ENCODE measurements around the gene MED16. TPM values are rescaled to one million over a fixed set of nuclear protein-coding genes. Genes with fewer than 3 reads are reported as not detected.

MED16 gene
- polyA plus RNA-seq, 3 donors, result 20.7 to 37.4 (median 32.8) TPM

- peak overlapping the region; percentile 88 for H3K4me2 ChIP-seq (replicated peaks; ENCODE audit: extremely low read depth, low read length, poor library complexity, severe bottlenecking)
- no peak for DNase-seq
- peak overlapping the region; percentile 56 to 80 for H3K4me3 Mint-ChIP-seq
- peaks cover 48 to 66% (median 54%) of the 10 kb centered on the region in 3 donors for H3K27me3 Mint-ChIP-seq (ENCODE audit: low read depth in 3 of 3)
- H3K79me2 ChIP-seq (ENCODE audit: insufficient read depth, low read length), result peaks cover 41% of the 10 kb centered on the region
- 5% methylated on average over 4 of the region's 11 CpGs for WGBS (ENCODE audit: insufficient coverage)
- peaks cover 5% of the 10 kb centered on the region for H4K20me1 ChIP-seq (ENCODE audit: insufficient read depth, low read length)
- no peak overlapping the region for H3K27ac ChIP-seq (ENCODE audit: low read depth in 1 of 2, low read length in 2 of 2)
- H3K9me3 ChIP-seq (replicated peaks in 1 of 2; ENCODE audit: control insufficient read depth in 1 of 2, insufficient read depth in 1 of 2, low read length in 2 of 2), result no peaks in the 10 kb centered on the region
- H3K36me3 Mint-ChIP-seq, result peaks cover 0 to 5% of the 10 kb centered on the region in 2 donors
- peaks cover 67% of the 10 kb centered on the region for H3K4me1 Mint-ChIP-seq
- H3K27ac Mint-ChIP-seq, result peak overlapping the region in 1 of 7 donors; percentile 58
- intact Hi-C loops (cut with micrococcal nuclease), result no loop called here
- peaks cover 0 to 31% of the 10 kb centered on the region in 2 donors for H3K27me3 ChIP-seq (ENCODE audit: control insufficient read depth in 2 of 2, insufficient read depth in 2 of 2, low read length in 2 of 2)
- H3K9ac ChIP-seq (ENCODE audit: insufficient read depth, low read length, poor library complexity, severe bottlenecking), result no peak overlapping the region
- peaks cover 48 to 68% of the 10 kb centered on the region in 2 donors for H3K4me1 ChIP-seq (ENCODE audit: control insufficient read depth in 1 of 2, insufficient read depth in 2 of 2, low read length in 2 of 2)
- H3K36me3 ChIP-seq (replicated peaks in 1 of 2; ENCODE audit: control insufficient read depth in 1 of 2, insufficient read depth in 2 of 2, low read length in 2 of 2), result no peaks in the 10 kb centered on the region
- peaks cover 0 to 9% (median 3%) of the 10 kb centered on the region in 7 donors for H3K9me3 Mint-ChIP-seq
- no peak for TF ChIP-seq CTCF (IDR thresholded peaks at IDR 0.05)
- H2AFZ ChIP-seq (ENCODE audit: insufficient read depth, low read depth, low read length, poor library complexity, severe bottlenecking), result no peak overlapping the region
- H3K4me3 ChIP-seq (replicated peaks in 1 of 3; ENCODE audit: low read depth in 2 of 3, low read length in 3 of 3), result peak overlapping the region in 1 of 3 experiments; percentile 30
Measured at GRCh38 chr19:844546-844971, 48.4 kb downstream of the MED16 start.

- H3K4me3 Mint-ChIP-seq, result peak overlapping the region; percentile 57 to 63
- intact Hi-C loops (cut with micrococcal nuclease), result no loop called here
- H3K27ac Mint-ChIP-seq, result no peak overlapping the region
- H3K4me3 ChIP-seq (replicated peaks in 1 of 3; ENCODE audit: low read depth in 2 of 3, low read length in 3 of 3), result peak overlapping the region; percentile 5 to 71 (median 18)
- H3K27me3 Mint-ChIP-seq (ENCODE audit: low read depth in 3 of 3), result peaks cover 48 to 64% (median 51%) of the 10 kb centered on the region in 3 donors
- DNase-seq, result no peak
- H3K9me3 Mint-ChIP-seq, result peaks cover 0 to 9% (median 3%) of the 10 kb centered on the region in 7 donors
- peak overlapping the region; percentile 68 for H2AFZ ChIP-seq (ENCODE audit: insufficient read depth, low read depth, low read length, poor library complexity, severe bottlenecking)
- H3K9ac ChIP-seq (ENCODE audit: insufficient read depth, low read length, poor library complexity, severe bottlenecking), result no peak overlapping the region
- no peak overlapping the region for H3K27ac ChIP-seq (ENCODE audit: low read depth in 1 of 2, low read length in 2 of 2)
- peaks cover 54 to 74% of the 10 kb centered on the region in 2 donors for H3K4me1 ChIP-seq (ENCODE audit: control insufficient read depth in 1 of 2, insufficient read depth in 2 of 2, low read length in 2 of 2)
- H3K4me1 Mint-ChIP-seq, result peaks cover 73% of the 10 kb centered on the region
- peak overlapping the region; percentile 88 for H3K4me2 ChIP-seq (replicated peaks; ENCODE audit: extremely low read depth, low read length, poor library complexity, severe bottlenecking)
- peaks cover 0 to 28% of the 10 kb centered on the region in 2 donors for H3K27me3 ChIP-seq (ENCODE audit: control insufficient read depth in 2 of 2, insufficient read depth in 2 of 2, low read length in 2 of 2)
- no peaks in the 10 kb centered on the region for H3K36me3 ChIP-seq (replicated peaks in 1 of 2; ENCODE audit: control insufficient read depth in 1 of 2, insufficient read depth in 2 of 2, low read length in 2 of 2)
- H3K79me2 ChIP-seq (ENCODE audit: insufficient read depth, low read length), result peaks cover 43% of the 10 kb centered on the region
- H4K20me1 ChIP-seq (ENCODE audit: insufficient read depth, low read length), result peaks cover 5% of the 10 kb centered on the region
- no peaks in the 10 kb centered on the region for H3K9me3 ChIP-seq (replicated peaks in 1 of 2; ENCODE audit: control insufficient read depth in 1 of 2, insufficient read depth in 1 of 2, low read length in 2 of 2)
- WGBS (ENCODE audit: insufficient coverage), result 11% methylated on average over 39 of the region's 70 CpGs
- H3K36me3 Mint-ChIP-seq, result peaks cover 0 to 5% of the 10 kb centered on the region in 2 donors
- no peak for TF ChIP-seq CTCF (IDR thresholded peaks at IDR 0.05)
Measured at GRCh38 chr19:843836-844545, 49.0 kb downstream of the MED16 start.
